22Rv1 (cell line): ENCODE results near the gene RPS19.
"Not testable (repeated sequence)": the region's sequence is repeated elsewhere in the genome, so short reads cannot be mapped to it uniquely, and the experiment has no call there.

Experiments
- ZFX ChIP-seq: fragments of 450-650 bp; IDR thresholded peaks from 2 replicates; pipeline ENCODE4 v1.6.1; 2017; ENCODE audit warnings: antibody characterized with exemption, borderline replicate concordance
- TF ChIP-seq, protein P1 (sequence below): fragments of 450-650 bp; IDR thresholded peaks from 2 replicates; pipeline ENCODE4 v1.5.1; 2017; ENCODE audit warnings: mild to moderate bottlenecking

DNA sequence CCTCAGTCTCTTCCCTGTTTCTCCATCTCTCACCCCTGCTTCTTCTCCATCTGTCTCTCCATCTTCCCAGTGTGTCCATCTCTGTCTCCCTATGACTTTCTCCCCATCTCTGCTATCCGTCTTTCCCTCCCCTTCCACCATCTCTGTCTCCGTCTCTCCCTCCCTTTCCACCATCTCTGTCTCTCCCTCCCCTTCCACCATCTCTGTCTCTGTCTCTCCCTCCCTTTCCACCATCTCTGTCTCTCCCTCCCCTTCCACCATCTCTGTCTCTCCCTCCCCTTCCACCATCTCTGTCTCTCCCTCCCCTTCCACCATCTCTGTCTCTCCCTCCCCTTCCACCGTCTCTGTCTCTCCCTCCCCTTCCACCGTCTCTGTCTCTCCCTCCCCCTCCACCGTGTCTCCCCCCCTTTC, 54.4 kb downstream of the RPS19 start:
- TF ChIP-seq, protein P1, sequence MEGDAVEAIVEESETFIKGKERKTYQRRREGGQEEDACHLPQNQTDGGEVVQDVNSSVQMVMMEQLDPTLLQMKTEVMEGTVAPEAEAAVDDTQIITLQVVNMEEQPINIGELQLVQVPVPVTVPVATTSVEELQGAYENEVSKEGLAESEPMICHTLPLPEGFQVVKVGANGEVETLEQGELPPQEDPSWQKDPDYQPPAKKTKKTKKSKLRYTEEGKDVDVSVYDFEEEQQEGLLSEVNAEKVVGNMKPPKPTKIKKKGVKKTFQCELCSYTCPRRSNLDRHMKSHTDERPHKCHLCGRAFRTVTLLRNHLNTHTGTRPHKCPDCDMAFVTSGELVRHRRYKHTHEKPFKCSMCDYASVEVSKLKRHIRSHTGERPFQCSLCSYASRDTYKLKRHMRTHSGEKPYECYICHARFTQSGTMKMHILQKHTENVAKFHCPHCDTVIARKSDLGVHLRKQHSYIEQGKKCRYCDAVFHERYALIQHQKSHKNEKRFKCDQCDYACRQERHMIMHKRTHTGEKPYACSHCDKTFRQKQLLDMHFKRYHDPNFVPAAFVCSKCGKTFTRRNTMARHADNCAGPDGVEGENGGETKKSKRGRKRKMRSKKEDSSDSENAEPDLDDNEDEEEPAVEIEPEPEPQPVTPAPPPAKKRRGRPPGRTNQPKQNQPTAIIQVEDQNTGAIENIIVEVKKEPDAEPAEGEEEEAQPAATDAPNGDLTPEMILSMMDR = not testable (repeated sequence)
- TF ChIP-seq ZFX = not testable (repeated sequence)
